ENCODE data around the gene PKP2.
"Not testable (repeated sequence)": the region's sequence is repeated elsewhere in the genome, so short reads cannot be mapped to it uniquely, and the experiment has no call there.

PKP2 gene

GRCh38 chr12:32893043-32893442 is 3.5 kb downstream of the PKP2 start:
- Histone ChIP-seq H3K4me1 (ENCODE audit: control insufficient read depth, insufficient read depth, low read length) (peaks cover 24% of the 10 kb centered on the region), H3K36me3 (ENCODE audit: control insufficient read depth, insufficient read depth, low read length) (no peaks in the 10 kb centered on the region), H3K9ac (ENCODE audit: low read depth, low read length) (no peak overlapping the region), H3K4me3 (ENCODE audit: low read depth, low read length) (no peak overlapping the region), H3K9me3 (ENCODE audit: control insufficient read depth, insufficient read depth, low read length) (no peaks in the 10 kb centered on the region), H3K27me3 (ENCODE audit: control insufficient read depth, insufficient read depth, low read length) (peaks cover 10% of the 10 kb centered on the region)

DNA sequence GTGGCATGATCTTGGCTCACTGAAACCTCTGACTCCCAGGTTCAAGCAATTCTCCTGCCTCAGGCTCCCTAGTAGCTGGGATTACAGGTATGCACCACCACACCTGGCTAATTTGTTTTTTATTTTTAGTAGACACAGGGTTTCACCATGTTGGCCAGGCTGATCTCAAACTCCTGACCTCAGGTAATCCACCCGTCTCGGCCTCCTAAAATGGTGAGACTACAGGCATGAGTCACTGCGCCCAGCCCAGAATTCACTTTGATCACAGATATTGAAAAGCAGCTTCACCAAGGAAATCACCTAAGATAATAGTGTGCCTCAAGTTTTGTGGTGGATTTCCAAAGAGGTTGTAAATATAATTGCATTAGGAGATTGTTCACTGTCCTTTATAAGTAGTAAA is 4.2 kb downstream of the PKP2 start:
- H3K4me3 ChIP-seq (ENCODE audit: low read depth, low read length); H3K27me3 ChIP-seq (ENCODE audit: control insufficient read depth, insufficient read depth, low read length); H3K36me3 ChIP-seq (ENCODE audit: control insufficient read depth, insufficient read depth, low read length); H3K9me3 ChIP-seq (ENCODE audit: control insufficient read depth, insufficient read depth, low read length); H3K9ac ChIP-seq (ENCODE audit: low read depth, low read length): not testable (repeated sequence)
- H3K4me1 ChIP-seq (ENCODE audit: control insufficient read depth, insufficient read depth, low read length): peaks cover 20% of the 10 kb centered on the region

- no peak overlapping the region for H3K4me3 ChIP-seq (ENCODE audit: low read depth, low read length)
- H3K4me1 ChIP-seq (ENCODE audit: control insufficient read depth, insufficient read depth, low read length): peaks cover 17% of the 10 kb centered on the region
- H3K27me3 ChIP-seq (ENCODE audit: control insufficient read depth, insufficient read depth, low read length): peaks cover 7% of the 10 kb centered on the region
- H3K9me3 ChIP-seq (ENCODE audit: control insufficient read depth, insufficient read depth, low read length): no peaks in the 10 kb centered on the region
- H3K9ac ChIP-seq (ENCODE audit: low read depth, low read length): peak overlapping the region; percentile 13
- H3K36me3 ChIP-seq (ENCODE audit: control insufficient read depth, insufficient read depth, low read length): no peaks in the 10 kb centered on the region
These were observed 4.6 kb downstream of the PKP2 start for GRCh38 chr12:32891956-32892355.

DNA sequence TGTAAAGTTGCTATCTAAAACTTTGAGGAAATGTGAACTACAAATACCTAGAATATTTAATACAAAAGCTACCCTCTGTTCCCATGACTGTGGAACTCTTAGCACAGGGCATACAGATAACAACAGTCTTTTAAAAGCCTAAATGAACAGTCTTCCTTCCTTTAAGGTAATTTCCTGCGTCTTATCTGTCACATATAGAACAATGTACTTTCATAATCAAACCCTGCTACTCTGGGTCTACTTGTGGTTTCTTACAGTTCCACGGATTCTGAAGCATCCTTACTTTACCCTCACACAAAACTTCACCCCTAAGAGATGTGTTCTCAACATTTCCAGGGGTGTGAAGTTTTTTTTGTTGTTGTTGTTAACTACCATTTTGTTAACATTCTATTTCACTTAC is 5.1 kb downstream of the PKP2 start:
- H3K4me1 ChIP-seq (ENCODE audit: control insufficient read depth, insufficient read depth, low read length): peaks cover 17% of the 10 kb centered on the region
- H3K36me3 ChIP-seq (ENCODE audit: control insufficient read depth, insufficient read depth, low read length): no peaks in the 10 kb centered on the region
- H3K27me3 ChIP-seq (ENCODE audit: control insufficient read depth, insufficient read depth, low read length): peaks cover 7% of the 10 kb centered on the region
- H3K9me3 ChIP-seq (ENCODE audit: control insufficient read depth, insufficient read depth, low read length): no peaks in the 10 kb centered on the region
- no peak overlapping the region for H3K4me3 ChIP-seq (ENCODE audit: low read depth, low read length)
- H3K9ac ChIP-seq (ENCODE audit: low read depth, low read length): peak overlapping the region; percentile 13

- H3K4me1 ChIP-seq (ENCODE audit: control insufficient read depth, insufficient read depth, low read length): peaks cover 28% of the 10 kb centered on the region
- no peaks in the 10 kb centered on the region for H3K36me3 ChIP-seq (ENCODE audit: control insufficient read depth, insufficient read depth, low read length)
- no peaks in the 10 kb centered on the region for H3K27me3 ChIP-seq (ENCODE audit: control insufficient read depth, insufficient read depth, low read length)
- H3K4me3 ChIP-seq (ENCODE audit: low read depth, low read length): no peak overlapping the region
- no peak overlapping the region for H3K9ac ChIP-seq (ENCODE audit: low read depth, low read length)
- no peaks in the 10 kb centered on the region for H3K9me3 ChIP-seq (ENCODE audit: control insufficient read depth, insufficient read depth, low read length)
These were observed 7.4 kb downstream of the PKP2 start for GRCh38 chr12:32889011-32889760.

DNA sequence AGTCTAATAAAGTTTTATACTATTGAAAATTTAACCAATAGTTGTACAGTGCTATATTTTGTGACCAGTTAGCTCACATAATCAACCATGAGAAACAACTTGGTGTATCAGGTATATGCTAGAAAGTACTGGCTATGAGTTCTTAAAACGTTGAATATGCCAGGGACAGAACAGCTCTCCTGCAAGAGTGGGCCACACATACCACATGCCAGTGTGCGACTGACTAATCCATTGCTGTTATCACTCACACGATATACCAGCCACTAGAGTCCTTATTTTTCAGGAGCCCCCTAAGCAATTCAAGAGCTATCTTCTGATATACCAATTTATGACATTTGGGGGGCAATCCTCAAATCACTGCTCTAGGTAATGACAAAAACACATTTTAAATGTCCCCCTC is 9.5 kb downstream of the PKP2 start:
- Histone ChIP-seq H3K4me3 (ENCODE audit: low read depth, low read length) (no peak overlapping the region), H3K4me1 (ENCODE audit: control insufficient read depth, insufficient read depth, low read length) (peaks cover 23% of the 10 kb centered on the region), H3K27me3 (ENCODE audit: control insufficient read depth, insufficient read depth, low read length) (no peaks in the 10 kb centered on the region), H3K36me3 (ENCODE audit: control insufficient read depth, insufficient read depth, low read length) (no peaks in the 10 kb centered on the region), H3K9me3 (ENCODE audit: control insufficient read depth, insufficient read depth, low read length) (no peaks in the 10 kb centered on the region), H3K9ac (ENCODE audit: low read depth, low read length) (no peak overlapping the region)

DNA sequence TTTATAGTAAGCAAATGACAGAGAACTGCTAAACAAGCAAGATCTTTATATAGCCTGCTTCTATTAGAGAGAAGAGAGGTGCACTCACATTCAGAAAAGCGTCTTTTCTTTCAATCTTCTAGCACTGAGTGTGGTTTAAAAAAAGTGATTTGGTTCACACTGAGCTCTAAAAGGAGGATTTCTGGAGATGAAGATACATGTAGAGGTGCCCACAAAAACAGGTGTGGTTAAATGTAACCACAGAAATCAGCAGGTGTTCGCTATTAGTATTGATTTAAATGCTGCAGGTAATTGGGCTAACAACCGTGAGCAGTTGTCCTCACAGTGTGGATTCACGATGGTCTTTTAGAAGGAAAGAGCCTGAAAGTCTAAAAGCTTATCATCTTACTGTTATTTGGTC is 10.7 kb downstream of the PKP2 start:
- no peak overlapping the region for H3K9ac ChIP-seq (ENCODE audit: low read depth, low read length)
- peaks cover 18% of the 10 kb centered on the region for H3K4me1 ChIP-seq (ENCODE audit: control insufficient read depth, insufficient read depth, low read length)
- H3K9me3 ChIP-seq (ENCODE audit: control insufficient read depth, insufficient read depth, low read length): no peaks in the 10 kb centered on the region
- no peaks in the 10 kb centered on the region for H3K36me3 ChIP-seq (ENCODE audit: control insufficient read depth, insufficient read depth, low read length)
- H3K27me3 ChIP-seq (ENCODE audit: control insufficient read depth, insufficient read depth, low read length): no peaks in the 10 kb centered on the region
- no peak overlapping the region for H3K4me3 ChIP-seq (ENCODE audit: low read depth, low read length)

- Histone ChIP-seq H3K36me3 (ENCODE audit: control insufficient read depth, insufficient read depth, low read length) (no peaks in the 10 kb centered on the region), H3K27me3 (ENCODE audit: control insufficient read depth, insufficient read depth, low read length) (no peaks in the 10 kb centered on the region), H3K4me3 (ENCODE audit: low read depth, low read length) (no peak overlapping the region), H3K9me3 (ENCODE audit: control insufficient read depth, insufficient read depth, low read length) (no peaks in the 10 kb centered on the region), H3K9ac (ENCODE audit: low read depth, low read length) (no peak overlapping the region), H3K4me1 (ENCODE audit: control insufficient read depth, insufficient read depth, low read length) (peaks cover 18% of the 10 kb centered on the region)
These were observed 11.6 kb downstream of the PKP2 start for GRCh38 chr12:32884962-32885361.

DNA sequence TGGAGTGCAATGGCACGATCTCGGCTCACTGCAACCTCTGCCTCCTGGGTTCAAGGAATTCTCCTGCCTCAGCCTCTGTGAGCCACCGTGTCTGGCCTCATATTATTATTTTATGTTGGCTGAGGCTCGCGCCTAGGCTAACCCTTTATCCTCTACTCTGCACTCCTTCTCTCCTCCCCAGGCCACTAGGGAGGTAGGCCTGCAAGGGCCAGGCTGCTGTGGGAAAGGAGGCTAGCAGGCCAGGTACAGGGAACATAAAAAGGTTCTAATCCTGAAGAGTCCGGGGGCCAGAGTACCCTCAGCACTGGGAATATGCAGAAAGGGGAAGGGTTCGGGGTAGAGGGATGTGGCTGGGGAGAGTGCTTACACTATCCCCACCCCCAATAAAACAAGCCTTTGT is 14.9 kb downstream of the PKP2 start:
- H3K27me3 ChIP-seq (ENCODE audit: control insufficient read depth, insufficient read depth, low read length): no peaks in the 10 kb centered on the region
- H3K9ac ChIP-seq (ENCODE audit: low read depth, low read length): no peak overlapping the region
- H3K9me3 ChIP-seq (ENCODE audit: control insufficient read depth, insufficient read depth, low read length): no peaks in the 10 kb centered on the region
- peaks cover 18% of the 10 kb centered on the region for H3K4me1 ChIP-seq (ENCODE audit: control insufficient read depth, insufficient read depth, low read length)
- H3K36me3 ChIP-seq (ENCODE audit: control insufficient read depth, insufficient read depth, low read length): peaks cover 5% of the 10 kb centered on the region
- no peak overlapping the region for H3K4me3 ChIP-seq (ENCODE audit: low read depth, low read length)

DNA sequence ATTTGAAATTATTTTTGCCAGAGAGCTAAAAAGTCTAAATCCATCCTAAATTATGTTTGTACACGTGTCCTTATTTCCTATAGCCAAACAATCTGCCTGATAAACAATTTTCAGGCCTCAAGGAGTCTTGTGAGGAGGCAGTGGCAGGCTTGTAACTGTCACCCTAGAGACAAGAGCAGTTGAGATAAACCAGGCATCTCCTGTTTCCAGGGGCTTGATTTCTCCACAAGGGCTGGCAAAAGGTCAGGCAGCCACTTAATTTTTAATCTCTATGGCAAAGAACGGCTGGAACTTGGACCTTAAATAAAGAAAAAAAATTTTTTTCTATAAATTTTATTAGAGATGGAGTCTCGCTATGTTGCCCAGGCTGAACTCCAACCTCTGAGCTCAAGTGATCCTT is 15.5 kb downstream of the PKP2 start:
- no peaks in the 10 kb centered on the region for H3K9me3 ChIP-seq (ENCODE audit: control insufficient read depth, insufficient read depth, low read length)
- H3K36me3 ChIP-seq (ENCODE audit: control insufficient read depth, insufficient read depth, low read length): peaks cover 5% of the 10 kb centered on the region
- no peaks in the 10 kb centered on the region for H3K27me3 ChIP-seq (ENCODE audit: control insufficient read depth, insufficient read depth, low read length)
- H3K4me3 ChIP-seq (ENCODE audit: low read depth, low read length): no peak overlapping the region
- H3K4me1 ChIP-seq (ENCODE audit: control insufficient read depth, insufficient read depth, low read length): peaks cover 15% of the 10 kb centered on the region
- no peak overlapping the region for H3K9ac ChIP-seq (ENCODE audit: low read depth, low read length)

GRCh38 chr12:32879066-32879465 is 17.5 kb downstream of the PKP2 start:
- not testable (repeated sequence) for H3K36me3 ChIP-seq (ENCODE audit: control insufficient read depth, insufficient read depth, low read length); H3K4me3 ChIP-seq (ENCODE audit: low read depth, low read length); H3K27me3 ChIP-seq (ENCODE audit: control insufficient read depth, insufficient read depth, low read length); H3K9me3 ChIP-seq (ENCODE audit: control insufficient read depth, insufficient read depth, low read length); H3K9ac ChIP-seq (ENCODE audit: low read depth, low read length); H3K4me1 ChIP-seq (ENCODE audit: control insufficient read depth, insufficient read depth, low read length)

GRCh38 chr12:32877601-32878459 is 18.7 kb downstream of the PKP2 start:
- no peak overlapping the region for H3K9ac ChIP-seq (ENCODE audit: low read depth, low read length)
- no peaks in the 10 kb centered on the region for H3K27me3 ChIP-seq (ENCODE audit: control insufficient read depth, insufficient read depth, low read length)
- no peaks in the 10 kb centered on the region for H3K9me3 ChIP-seq (ENCODE audit: control insufficient read depth, insufficient read depth, low read length)
- H3K4me3 ChIP-seq (ENCODE audit: low read depth, low read length): no peak overlapping the region
- H3K36me3 ChIP-seq (ENCODE audit: control insufficient read depth, insufficient read depth, low read length): peaks cover 5% of the 10 kb centered on the region
- H3K4me1 ChIP-seq (ENCODE audit: control insufficient read depth, insufficient read depth, low read length): peaks cover 4% of the 10 kb centered on the region
